ENCODE measurements around the gene CD99L2.

CD99L2 gene

DNA sequence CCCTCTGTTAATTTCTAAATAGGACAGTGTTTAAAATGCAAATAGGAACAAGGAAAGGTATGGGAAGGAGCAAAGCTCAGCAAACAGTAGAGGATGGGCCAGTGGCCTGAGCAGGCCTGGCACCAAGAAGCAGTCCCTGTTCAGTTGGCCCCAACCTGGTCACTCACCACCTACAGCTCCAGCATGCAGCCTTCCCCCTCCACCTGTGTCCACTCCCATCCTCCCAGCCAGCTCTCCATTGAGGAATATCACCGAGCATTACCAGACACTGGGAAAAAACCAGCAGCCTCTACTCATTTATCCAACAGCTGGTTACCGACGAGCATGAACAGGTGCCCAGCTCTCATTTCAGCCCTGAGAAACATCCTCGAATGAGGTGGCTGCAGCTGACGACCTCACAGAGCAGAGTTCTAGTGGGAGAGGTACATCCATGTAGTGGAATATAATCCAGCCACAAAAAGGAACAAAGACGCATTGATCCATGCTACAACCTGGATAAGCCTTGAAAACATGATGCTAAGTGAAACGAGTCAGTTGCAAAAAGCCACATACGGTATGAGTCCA is 25.6 kb downstream of the CD99L2 start:
- CTCF ChIA-PET = no interaction called here
- no peak for TF ChIP-seq CTCF (IDR thresholded peaks at IDR 0.05; ENCODE audit: control extremely low read depth, extremely low read depth, low read depth, missing control alignments)
- DNase-seq (ENCODE audit: extremely low spot score) = no peak
- POLR2A ChIA-PET = no interaction called here

- ChIA-PET CTCF (interaction anchor here (0.8 to 1.2 kb wide), 3 partner anchors 9 to 100 kb away, joined by 3 to 4 read pairs (median 3); no protein-coding TSS in a partner anchor), POLR2A (no interaction called here)
- no peak for DNase-seq (ENCODE audit: extremely low spot score)
- TF ChIP-seq CTCF (IDR thresholded peaks at IDR 0.05; ENCODE audit: control extremely low read depth, extremely low read depth, low read depth, missing control alignments) = no peak
Measured at GRCh38 chrX:150871341-150871811, 27.1 kb downstream of the CD99L2 start.

DNA sequence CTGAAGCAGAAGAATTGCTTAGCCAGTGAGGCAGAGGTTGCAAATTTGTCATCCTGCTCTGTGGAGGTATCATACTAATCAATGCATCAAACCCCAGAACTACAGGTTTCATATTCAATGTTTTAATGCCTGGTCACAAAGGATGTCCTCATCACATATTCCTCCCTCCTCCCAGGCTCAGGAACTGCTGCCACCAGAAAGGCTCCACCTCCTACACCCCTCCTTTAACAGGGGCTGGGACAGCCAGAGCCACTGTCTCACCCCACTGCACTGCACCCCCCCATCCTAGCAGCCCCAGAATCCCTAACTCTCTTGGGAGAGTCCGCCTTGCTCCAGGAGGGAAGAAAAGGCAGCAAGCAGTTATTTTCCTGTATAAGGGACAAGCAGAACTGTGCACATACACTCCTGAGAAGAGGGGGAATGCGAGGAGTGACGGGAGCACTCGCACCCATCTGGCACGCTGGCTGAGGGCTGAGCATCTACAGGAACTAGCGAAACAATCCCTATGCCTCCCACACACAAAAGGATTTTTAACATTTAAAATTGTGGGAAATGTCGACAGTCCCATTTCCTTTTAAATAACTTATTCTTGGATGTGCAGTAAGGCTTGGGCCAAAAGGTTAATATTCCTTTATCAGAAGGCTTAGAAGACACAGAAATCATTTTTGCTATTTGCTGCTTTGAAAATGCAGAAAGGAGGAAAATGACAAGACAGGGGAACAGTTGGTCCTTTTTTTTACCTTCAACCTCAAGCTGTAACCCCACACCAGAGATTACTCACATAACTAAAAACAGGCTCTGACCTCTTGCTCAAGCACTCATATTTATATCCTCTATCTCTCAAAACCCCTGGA is 27.8 kb downstream of the CD99L2 start:
- no peak for TF ChIP-seq CTCF (IDR thresholded peaks at IDR 0.05; ENCODE audit: control extremely low read depth, extremely low read depth, low read depth, missing control alignments)
- POLR2A ChIA-PET = no interaction called here
- CTCF ChIA-PET = interaction anchor here (0.8 to 1.2 kb wide), 3 partner anchors 10 to 99 kb away, joined by 3 to 4 read pairs (median 3); no protein-coding TSS in a partner anchor
- no peak for DNase-seq (ENCODE audit: extremely low spot score)

DNA sequence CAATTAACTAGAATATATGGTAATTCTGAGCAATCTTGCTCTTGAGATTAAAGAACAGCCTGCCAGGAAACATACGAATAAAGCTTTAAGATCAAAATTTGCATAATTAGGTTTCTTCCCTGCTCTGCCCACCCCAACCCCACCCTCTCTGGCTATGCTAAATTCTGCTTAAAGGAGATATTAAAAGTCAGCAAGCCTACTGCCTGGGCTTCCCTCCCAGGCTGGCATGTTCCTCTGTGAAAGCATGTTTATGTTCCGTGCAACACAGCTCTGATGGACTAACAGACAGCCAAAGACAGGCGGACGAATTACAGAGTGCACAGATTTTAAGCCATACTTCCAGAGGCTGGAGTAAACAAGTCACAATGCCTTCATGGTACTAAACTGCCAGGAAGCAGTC is 28.4 kb downstream of the CD99L2 start:
- TF ChIP-seq CTCF (IDR thresholded peaks at IDR 0.05; ENCODE audit: control extremely low read depth, extremely low read depth, low read depth, missing control alignments) = no peak
- POLR2A ChIA-PET = no interaction called here
- CTCF ChIA-PET = no interaction called here
- no peak for DNase-seq (ENCODE audit: extremely low spot score)

DNA sequence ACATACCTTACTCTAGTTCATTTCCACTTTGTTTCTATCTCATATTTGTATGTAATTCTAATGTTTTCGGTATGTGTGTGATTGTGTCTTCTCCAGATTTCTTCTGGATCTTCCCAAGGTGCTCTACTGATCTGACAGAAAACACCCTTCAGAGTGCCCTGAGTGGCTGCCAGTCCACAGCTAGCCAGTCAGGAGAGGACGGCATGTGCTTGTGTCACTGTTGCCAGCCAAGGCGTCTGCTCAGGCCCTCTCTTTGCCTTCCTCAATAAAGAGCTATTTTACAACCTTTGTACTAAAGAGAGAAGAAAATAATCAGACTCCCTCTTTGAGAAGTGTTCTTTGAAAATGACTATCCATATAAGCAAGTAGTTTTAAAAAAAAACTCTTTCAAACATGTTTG is 29.0 kb downstream of the CD99L2 start:
- CTCF ChIA-PET = no interaction called here
- DNase-seq (ENCODE audit: extremely low spot score) = no peak
- no peak for TF ChIP-seq CTCF (IDR thresholded peaks at IDR 0.05; ENCODE audit: control extremely low read depth, extremely low read depth, low read depth, missing control alignments)
- POLR2A ChIA-PET = no interaction called here

- no peak for DNase-seq (ENCODE audit: extremely low spot score)
- TF ChIP-seq CTCF (IDR thresholded peaks at IDR 0.05; ENCODE audit: control extremely low read depth, extremely low read depth, low read depth, missing control alignments) = no peak
- POLR2A ChIA-PET = no interaction called here
- CTCF ChIA-PET = no interaction called here
Measured at GRCh38 chrX:150868625-150869024, 29.8 kb downstream of the CD99L2 start.

All from GM10248 (cell line).